ENCODE data around the gene TTLL9.
"Not testable (repeated sequence)": the region's sequence is repeated elsewhere in the genome, so short reads cannot be mapped to it uniquely, and the experiment has no call there.

TTLL9 gene

DNA sequence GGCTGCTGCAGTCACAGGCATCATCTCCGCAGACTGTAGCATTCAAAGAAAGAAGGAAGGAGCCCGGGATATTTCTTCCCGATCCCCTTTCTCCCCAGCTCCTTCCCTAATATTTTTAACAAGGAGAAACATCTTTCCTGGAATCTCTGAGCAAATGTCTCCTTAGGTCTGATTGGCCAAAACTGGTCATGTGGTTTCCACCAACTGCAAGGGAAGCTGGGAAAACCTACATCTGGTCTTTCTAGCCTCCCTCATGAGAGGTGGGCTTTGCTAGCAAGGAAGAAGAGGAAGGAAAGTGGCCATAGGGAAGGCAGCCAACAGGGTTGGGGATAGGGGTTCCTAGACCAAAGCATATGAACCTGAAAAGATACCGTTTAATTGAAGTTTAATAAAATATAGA is 46.3 kb downstream of the TTLL9 start:
- no peak for DNase-seq (ENCODE audit: extremely low read depth in 1 of 2, low read depth in 1 of 2)

DNA sequence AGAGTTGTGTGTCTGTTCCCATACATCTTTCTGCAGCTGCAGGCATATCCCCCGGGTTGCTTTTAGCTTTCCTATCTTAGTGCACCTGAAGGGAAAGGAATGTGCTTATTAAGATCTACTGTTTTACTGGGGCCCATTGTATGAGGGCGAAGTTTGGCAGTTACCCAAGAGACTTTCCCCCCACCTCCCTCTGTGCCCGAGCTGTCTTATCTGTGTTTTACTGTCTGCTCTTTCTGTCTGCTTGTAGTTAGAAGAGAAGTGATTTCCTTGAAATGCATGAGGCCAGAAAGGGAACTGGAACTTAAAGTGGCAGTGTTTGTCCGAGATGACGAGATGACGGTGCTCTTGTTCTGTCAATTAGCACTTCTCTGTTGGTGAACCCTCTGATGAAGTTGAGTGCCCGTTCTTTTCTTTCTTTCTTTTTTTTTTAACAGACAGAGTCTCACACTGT is 47.6 kb downstream of the TTLL9 start:
- not testable (repeated sequence) for DNase-seq (ENCODE audit: extremely low read depth in 1 of 2, low read depth in 1 of 2)

GRCh38 chr20:31918466-31919105 is 48.2 kb downstream of the TTLL9 start:
- DNase-seq (ENCODE audit: extremely low read depth in 1 of 2, low read depth in 1 of 2) = no peak

DNA sequence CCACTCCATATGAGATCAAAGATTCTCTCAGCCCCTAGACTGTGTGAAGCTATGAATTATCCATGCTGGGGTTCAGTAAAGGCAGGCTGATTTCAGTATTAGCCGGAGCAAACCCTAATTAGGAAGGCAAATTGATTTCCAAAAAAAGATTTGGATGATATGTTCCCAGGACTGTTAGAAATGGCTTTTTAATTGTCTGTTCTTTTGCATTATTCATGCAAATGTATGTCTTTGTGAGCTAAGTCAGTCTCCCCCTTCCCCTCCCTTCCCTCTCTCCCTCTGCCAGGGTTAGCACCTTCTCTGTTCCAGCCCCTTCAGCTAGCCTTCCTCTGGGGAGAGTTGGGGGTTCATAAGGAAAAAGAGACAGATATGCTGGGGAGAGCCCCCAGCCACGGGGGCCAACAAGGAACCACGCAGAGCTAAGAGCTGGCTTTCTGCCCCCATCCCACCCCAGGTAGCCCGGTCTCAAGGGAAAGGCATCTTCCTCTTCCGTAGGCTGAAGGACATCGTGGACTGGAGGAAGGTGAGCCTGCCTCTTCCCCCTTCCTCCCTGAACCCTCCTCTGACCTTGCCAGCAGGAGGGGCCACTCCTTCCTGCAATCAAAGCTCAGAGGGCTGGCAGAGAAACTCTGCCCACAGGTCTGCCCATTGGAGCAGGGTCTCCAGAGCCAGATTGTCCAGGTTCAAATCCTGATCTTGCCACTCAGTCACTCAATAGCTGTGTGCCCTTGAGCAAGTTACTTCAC is 49.1 kb downstream of the TTLL9 start:
- DNase-seq (ENCODE audit: extremely low read depth in 1 of 2, low read depth in 1 of 2) = no peak

GRCh38 chr20:31920275-31920855 is 49.9 kb downstream of the TTLL9 start:
- no peak for DNase-seq (ENCODE audit: extremely low read depth in 1 of 2, low read depth in 1 of 2)

DNA sequence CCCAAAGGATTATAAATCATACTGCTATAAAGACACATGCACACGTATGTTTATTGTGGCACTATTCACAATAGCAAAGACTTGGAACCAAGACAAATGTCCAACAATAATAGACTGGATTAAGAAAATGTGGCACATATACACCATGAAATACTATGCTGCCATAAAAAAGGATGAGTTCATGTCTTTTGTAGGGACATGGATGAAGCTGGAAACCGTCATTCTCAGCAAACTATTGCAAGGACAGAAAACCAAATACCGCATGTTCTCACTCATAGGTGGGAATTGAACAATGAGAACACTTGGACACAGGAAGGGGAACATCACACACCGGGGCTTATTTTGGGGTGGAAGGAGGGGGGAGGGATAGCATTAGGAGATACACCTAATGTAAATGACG is 51.0 kb downstream of the TTLL9 start:
- DNase-seq (ENCODE audit: extremely low read depth in 1 of 2, low read depth in 1 of 2) = not testable (repeated sequence)

DNA sequence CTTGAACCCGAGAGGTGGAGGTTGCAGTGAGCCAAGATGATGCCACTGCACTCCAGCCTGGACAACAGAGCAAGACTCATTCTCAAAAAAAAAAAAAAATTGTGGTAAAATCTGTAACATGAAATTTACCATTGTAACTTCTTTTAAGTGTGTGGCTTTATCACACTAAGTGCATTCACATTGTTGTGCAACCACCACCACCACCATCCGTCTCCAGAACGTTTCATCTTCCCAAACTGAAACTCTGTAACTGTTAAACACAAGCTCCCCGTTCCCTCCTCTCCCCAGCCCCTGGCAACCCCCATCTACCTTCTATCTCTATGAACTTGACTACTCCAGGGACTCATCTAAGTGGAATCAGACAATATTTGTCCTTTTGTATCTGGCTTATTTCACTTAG is 51.7 kb downstream of the TTLL9 start:
- DNase-seq (ENCODE audit: extremely low read depth in 1 of 2, low read depth in 1 of 2) = no peak

GRCh38 chr20:31922588-31922987 is 52.2 kb downstream of the TTLL9 start:
- DNase-seq (ENCODE audit: extremely low read depth in 1 of 2, low read depth in 1 of 2) = no peak

GRCh38 chr20:31923388-31924331 is 53.2 kb downstream of the TTLL9 start:
- DNase-seq (ENCODE audit: extremely low read depth in 1 of 2, low read depth in 1 of 2) = no peak

GRCh38 chr20:31924561-31924960 is 54.1 kb downstream of the TTLL9 start:
- DNase-seq (ENCODE audit: extremely low read depth in 1 of 2, low read depth in 1 of 2) = no peak

- no peak for DNase-seq (ENCODE audit: extremely low read depth in 1 of 2, low read depth in 1 of 2)
These were observed 55.2 kb downstream of the TTLL9 start for GRCh38 chr20:31925631-31926030.

GRCh38 chr20:31926493-31926892 is 56.1 kb downstream of the TTLL9 start:
- DNase-seq (ENCODE audit: extremely low read depth in 1 of 2, low read depth in 1 of 2) = no peak

DNA sequence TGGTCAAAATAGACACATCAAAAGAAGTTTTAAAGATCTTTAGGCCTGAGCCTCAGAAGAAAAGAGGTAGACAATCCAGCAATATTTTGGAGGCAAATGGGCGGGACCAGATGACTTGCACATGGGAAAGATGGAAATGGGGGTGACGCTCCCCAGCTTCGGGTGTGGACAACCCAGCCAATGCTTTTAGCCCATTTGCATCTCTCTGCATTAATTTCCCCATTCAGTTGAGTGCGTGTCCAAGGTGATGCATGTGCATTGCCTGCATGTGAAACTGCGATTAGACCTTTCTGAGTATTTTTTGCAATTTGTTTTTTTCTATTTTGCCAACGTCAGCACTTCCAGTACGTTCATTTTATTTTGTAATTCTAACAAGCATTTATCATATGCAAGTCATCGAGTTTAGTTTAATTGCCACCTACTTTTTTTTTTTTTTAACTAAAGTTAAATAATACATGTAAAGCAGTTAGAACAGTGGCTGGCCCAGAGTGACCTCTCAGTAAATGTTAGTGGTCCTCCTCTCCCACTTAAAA is 57.3 kb downstream of the TTLL9 start:
- DNase-seq (ENCODE audit: extremely low read depth in 1 of 2, low read depth in 1 of 2) = no peak

DNA sequence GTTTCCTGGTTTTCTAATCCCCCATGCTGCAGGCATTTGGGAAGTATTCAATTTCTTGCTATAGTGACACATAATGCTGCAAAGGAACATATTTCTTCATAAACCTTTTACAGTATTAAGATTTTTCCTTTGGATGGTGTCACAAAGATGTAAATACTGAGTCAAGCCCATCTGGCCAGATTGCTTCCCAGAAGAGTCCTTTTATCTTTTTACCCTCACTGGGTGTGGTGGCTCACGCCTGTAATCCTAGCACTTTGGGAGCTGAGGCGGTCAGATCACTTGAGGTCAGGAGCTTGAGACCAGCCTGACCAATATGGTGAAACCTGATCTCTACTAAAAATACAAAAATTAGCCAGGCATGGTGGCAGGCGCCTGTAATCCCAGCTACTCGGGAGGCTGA is 59.2 kb downstream of the TTLL9 start:
- DNase-seq (ENCODE audit: extremely low read depth in 1 of 2, low read depth in 1 of 2) = not testable (repeated sequence)

- DNase-seq (ENCODE audit: extremely low read depth in 1 of 2, low read depth in 1 of 2) = no peak
These were observed 60.3 kb downstream of the TTLL9 start for GRCh38 chr20:31930779-31931178.

DNA sequence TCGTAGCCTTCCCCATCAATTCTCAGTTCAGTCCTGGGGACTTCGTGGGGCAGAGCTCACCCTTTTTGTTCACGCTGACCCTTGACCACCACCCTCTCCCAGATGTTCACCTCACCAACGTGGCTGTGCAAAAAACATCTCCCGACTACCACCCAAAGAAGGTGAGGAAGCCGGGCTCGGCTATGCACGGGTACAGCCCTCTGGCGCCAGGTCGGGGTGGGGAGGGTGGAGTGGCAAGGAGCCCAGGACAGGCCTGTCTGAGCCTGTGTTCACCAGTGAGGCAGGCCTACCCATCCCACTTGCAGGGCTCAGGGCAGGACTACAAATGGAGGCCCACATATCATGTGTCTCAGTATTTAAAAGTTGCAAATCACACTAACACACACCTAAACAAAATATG is 63.3 kb downstream of the TTLL9 start:
- no peak for DNase-seq (ENCODE audit: extremely low read depth in 1 of 2, low read depth in 1 of 2)

- no peak for DNase-seq (ENCODE audit: extremely low read depth in 1 of 2, low read depth in 1 of 2)
These were observed 64.1 kb downstream of the TTLL9 start for GRCh38 chr20:31934491-31934890.

DNA sequence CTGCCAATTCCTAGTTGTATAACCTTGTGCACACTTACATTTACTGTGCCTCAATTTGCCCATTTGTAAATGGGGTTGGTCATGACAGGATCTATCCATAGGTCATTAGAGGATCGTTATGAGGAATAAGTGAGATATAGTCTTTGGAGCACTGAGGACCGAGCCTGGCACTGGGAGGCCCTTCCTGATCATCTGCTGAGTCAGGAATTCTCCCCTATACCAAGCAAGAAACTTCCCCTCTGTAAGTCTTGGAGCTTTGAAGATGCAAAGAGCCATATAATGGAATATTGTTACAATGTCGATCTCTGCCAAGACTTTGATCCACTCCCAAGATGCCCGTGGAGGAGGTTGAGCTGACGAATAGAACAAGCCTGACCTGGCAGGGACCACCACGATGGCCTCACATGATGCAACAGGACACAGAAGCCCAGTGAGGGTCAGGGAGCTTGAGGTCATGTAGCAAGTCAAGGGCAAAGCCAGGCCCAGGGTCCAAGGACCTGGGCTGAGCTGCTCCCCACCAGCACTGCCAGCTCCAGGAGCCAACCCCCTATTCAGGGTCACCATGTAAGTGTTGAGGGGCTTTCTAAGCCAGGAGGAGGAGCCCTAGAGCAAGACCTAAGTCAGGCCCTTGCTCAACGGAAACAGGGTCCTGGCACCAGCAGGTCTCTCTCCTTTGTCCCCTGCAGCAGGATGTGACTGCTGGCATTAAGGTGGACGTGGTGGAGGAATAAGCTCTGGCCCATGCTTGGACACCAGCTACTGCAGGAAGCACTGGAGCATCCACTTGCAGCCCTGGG is 64.7 kb downstream of the TTLL9 start:
- DNase-seq (ENCODE audit: extremely low read depth in 1 of 2, low read depth in 1 of 2) = no peak

GRCh38 chr20:31936420-31936819 is 66.0 kb downstream of the TTLL9 start:
- no peak for DNase-seq (ENCODE audit: extremely low read depth in 1 of 2, low read depth in 1 of 2)

- DNase-seq (ENCODE audit: extremely low read depth in 1 of 2, low read depth in 1 of 2) = no peak
These were observed 67.4 kb downstream of the TTLL9 start for GRCh38 chr20:31937820-31938219.
